Thoracic aorta (tissue), 2 donors: ENCODE data around the gene RELL2. TPM values are rescaled to one million over a fixed set of nuclear protein-coding genes. Genes with fewer than 3 reads are reported as not detected.

Source experiments
- ATAC-seq: fragments of 150-250 bp; one replicate; pipeline ENCODE4 v1.8.0; 2017; ENCODE audit warnings: low read depth; ENCODE audit not compliant: insufficient number of reproducible peaks, low FRiP score
- DNase-seq: peaks from one replicate; pipeline ENCODE4 v3.0.0-alpha.2; 2020; ENCODE audit warnings: low spot score
- H3K27ac ChIP-seq, 2 donors: fragments of 200-600 bp; sonication (generic); 1 replicate in 1 of 2; 2 replicates in 1 of 2; pipeline ENCODE4 v1.5.1; 2016; ENCODE audit warnings: mild to moderate bottlenecking in 2 of 2, moderate library complexity in 2 of 2
- H3K27me3 ChIP-seq: fragments of 200-600 bp; sonication (generic); replicated peaks from 2 replicates; pipeline ENCODE4 v1.6.0; 2016; ENCODE audit warnings: mild to moderate bottlenecking; ENCODE audit not compliant: insufficient read depth
- H3K36me3 ChIP-seq: fragments of 200-600 bp; sonication (generic); one replicate; pipeline ENCODE4 v1.5.1; 2016
- H3K4me1 ChIP-seq, 2 donors: fragments of 200-600 bp; sonication (generic); 1 replicate in 1 of 2; 2 replicates in 1 of 2; pipeline versions ENCODE4 v1.5.1 to v1.6.0; 2016; ENCODE audit warnings: low read depth in 2 of 2, mild to moderate bottlenecking in 1 of 2; ENCODE audit not compliant: control insufficient read depth in 1 of 2
- H3K4me3 ChIP-seq: fragments of 200-600 bp; sonication (generic); 2 replicates; pipeline ENCODE4 v1.5.1; 2016; ENCODE audit warnings: mild to moderate bottlenecking
- H3K9me3 ChIP-seq: fragments of 200-600 bp; sonication (generic); 2 replicates; pipeline ENCODE4 v1.5.1; 2016
- total RNA-seq, 2 donors: library from RNA; depleted of rRNA; stranded (reverse); fragments of >200 nt; gene quantifications; one replicate each; pipeline versions ENCODE4 v1.1.0 to v1.2.3, GENCODE V29; 2016
- TF ChIP-seq, protein P1 (sequence below): fragments of 200-600 bp; sonication (generic); IDR thresholded peaks from one replicate; pipeline ENCODE4 v1.5.1; 2019; ENCODE audit warnings: antibody characterized with exemption

RELL2 gene
- total RNA-seq, 2 donors from 2014 or later = 1.6 to 3.2 TPM

DNA sequence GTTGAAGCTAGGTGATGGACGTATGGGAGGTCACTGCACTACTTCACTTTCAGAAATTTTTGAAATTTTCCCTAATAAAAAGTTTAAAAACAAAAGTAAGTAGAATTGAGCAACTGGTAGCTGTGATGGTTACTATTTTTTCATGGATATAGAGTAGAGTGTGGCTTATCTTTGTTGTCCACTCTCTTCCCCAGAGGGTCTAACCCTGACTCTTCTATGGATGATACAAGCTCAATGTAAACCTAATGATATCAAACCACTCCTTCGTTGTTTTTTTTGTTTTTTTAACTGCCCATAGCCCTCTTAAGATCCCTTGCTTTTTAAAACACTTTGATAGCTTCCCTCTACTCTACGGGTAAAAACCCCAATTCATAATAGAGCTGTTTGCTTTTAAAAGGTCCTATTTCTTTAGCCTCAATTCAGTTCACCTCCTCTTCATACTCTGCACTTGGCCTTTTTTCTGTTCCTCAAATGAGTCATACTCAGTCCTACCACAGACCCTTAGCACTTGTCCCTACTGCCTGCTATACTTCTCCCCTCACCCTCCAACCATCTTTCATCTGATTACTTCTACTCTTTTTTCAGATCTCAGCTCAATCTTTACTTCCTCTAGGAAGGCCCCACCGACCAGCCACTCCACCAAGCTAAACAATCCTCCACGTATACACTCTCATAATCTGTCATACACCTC, 2.8 kb upstream of the RELL2 start:
- no peak for DNase-seq
- no peak for ATAC-seq
- Histone ChIP-seq H3K36me3 (peaks cover 9% of the 10 kb centered on the region), H3K4me3 (no peak overlapping the region), H3K4me1 (peaks cover 9 to 31% of the 10 kb centered on the region in 2 donors), H3K27ac (no peak overlapping the region), H3K27me3 (no peaks in the 10 kb centered on the region), H3K9me3 (no peaks in the 10 kb centered on the region)
- TF ChIP-seq, protein P1, sequence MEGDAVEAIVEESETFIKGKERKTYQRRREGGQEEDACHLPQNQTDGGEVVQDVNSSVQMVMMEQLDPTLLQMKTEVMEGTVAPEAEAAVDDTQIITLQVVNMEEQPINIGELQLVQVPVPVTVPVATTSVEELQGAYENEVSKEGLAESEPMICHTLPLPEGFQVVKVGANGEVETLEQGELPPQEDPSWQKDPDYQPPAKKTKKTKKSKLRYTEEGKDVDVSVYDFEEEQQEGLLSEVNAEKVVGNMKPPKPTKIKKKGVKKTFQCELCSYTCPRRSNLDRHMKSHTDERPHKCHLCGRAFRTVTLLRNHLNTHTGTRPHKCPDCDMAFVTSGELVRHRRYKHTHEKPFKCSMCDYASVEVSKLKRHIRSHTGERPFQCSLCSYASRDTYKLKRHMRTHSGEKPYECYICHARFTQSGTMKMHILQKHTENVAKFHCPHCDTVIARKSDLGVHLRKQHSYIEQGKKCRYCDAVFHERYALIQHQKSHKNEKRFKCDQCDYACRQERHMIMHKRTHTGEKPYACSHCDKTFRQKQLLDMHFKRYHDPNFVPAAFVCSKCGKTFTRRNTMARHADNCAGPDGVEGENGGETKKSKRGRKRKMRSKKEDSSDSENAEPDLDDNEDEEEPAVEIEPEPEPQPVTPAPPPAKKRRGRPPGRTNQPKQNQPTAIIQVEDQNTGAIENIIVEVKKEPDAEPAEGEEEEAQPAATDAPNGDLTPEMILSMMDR = no peak

DNA sequence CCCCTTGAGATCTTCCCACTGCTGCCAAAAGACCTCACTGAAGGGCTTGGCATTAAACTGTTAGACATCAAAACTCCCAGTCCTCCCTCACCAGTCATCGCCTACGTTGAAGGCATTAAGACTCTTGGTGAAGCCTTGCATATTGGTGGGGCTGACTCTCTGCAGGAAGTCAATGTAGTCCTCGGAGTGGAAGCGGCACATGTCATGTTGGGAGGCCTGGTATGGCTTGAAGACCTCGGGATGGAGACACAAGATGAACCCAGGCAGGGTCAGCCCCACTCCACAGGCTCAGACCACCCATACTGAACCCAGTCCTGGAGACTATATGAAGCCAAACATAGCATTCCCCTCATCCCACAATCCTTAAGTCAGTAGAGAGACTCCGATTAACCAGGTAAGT, 2.1 kb upstream of the RELL2 start:
- no peak overlapping the region for H3K27ac ChIP-seq
- DNase-seq = no peak
- no peak for ATAC-seq
- peaks cover 3% of the 10 kb centered on the region for H3K36me3 ChIP-seq
- H3K9me3 ChIP-seq = no peaks in the 10 kb centered on the region
- TF ChIP-seq, protein P1 = no peak
- no peaks in the 10 kb centered on the region for H3K27me3 ChIP-seq
- H3K4me3 ChIP-seq = no peak overlapping the region
- H3K4me1 ChIP-seq = peaks cover 9 to 31% of the 10 kb centered on the region in 2 donors

DNA sequence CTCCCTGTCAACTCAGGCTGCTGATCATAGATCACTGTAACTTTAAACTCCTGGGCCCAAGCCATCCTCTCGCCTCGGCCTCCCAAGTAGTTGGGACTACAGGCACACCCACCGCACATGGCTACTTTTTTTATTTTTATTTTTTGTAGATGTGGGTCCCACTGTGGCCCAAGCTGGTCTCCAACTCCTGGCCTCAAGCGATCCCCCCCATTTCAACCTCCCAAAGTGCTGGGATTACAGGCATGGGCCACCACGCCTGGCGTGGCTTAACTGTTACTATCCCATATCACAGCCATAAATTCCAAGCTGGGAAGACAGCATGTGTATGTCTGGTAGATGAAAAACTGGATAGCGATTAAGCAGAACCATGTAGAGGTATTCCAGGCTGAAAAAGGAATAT, 1.2 kb upstream of the RELL2 start:
- TF ChIP-seq, protein P1 = no peak
- Histone ChIP-seq H3K27me3 (no peaks in the 10 kb centered on the region), H3K27ac (no peak overlapping the region), H3K9me3 (no peaks in the 10 kb centered on the region), H3K4me1 (peaks cover 9 to 31% of the 10 kb centered on the region in 2 donors), H3K4me3 (peak overlapping the region; percentile 78), H3K36me3 (no peaks in the 10 kb centered on the region)
- no peak for ATAC-seq
- no peak for DNase-seq

DNA sequence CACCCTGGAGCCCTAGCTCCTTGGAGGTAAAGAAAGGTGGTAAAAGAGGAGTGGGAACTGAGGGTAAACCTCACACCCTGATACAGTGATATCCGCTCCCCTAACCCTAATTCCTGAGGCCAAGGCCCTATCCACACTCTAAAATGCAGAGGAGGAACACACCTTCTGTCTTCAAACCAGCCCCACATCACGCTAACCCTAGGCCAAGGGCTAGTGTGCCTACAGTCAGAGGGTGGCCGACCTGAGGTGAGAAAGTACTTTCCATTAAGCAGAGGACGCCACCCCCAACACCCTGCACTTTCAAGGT, 738 bp upstream of the RELL2 start:
- ATAC-seq (no peak), DNase-seq (no peak)
- Histone ChIP-seq H3K9me3 (no peaks in the 10 kb centered on the region), H3K27ac (peak overlapping the region in 1 of 2 donors; percentile 45), H3K27me3 (no peaks in the 10 kb centered on the region), H3K4me3 (peak overlapping the region; percentile 78), H3K4me1 (peaks cover 9 to 31% of the 10 kb centered on the region in 2 donors), H3K36me3 (no peaks in the 10 kb centered on the region)
- TF ChIP-seq, protein P1 = no peak

DNA sequence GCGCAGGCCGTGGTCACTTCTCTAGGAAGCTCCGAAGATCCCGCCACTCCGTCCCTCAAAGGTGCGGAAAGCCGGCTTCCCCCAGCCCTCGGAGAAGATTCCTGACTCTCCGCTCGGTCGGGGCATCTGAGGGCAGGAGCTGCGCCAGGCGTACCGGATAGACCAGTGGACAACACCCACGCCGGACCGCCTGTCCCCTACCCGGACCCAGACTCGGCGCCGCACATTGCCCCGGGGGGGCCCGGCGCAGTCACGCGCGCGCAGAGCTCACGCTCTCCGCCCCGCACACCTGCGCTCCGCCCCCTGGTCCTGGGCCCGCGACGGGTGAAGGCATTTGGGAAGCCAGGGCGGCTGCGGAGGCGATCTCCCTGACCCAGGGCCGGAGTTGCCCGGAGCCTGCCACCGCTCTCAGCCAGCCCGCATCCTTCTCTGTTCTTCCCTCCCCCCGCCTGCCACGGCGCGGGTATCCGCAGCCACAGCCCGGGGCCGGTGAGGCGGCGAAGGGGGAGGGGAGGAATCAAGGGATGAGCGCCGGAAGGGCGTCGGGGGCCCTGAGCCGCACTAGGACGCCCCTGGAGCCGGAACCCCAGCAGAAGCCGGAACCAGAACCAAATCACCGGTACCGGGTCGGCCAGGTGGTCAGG, 448 bp downstream of the RELL2 start:
- peaks cover 9 to 31% of the 10 kb centered on the region in 2 donors for H3K4me1 ChIP-seq
- peak overlapping the region; percentile 78 for H3K4me3 ChIP-seq
- no peak overlapping the region for H3K27ac ChIP-seq
- DNase-seq = no peak
- TF ChIP-seq, protein P1 = no peak
- no peaks in the 10 kb centered on the region for H3K9me3 ChIP-seq
- peak; percentile 23 for ATAC-seq
- no peaks in the 10 kb centered on the region for H3K27me3 ChIP-seq
- no peaks in the 10 kb centered on the region for H3K36me3 ChIP-seq
